Measurements from ENCODE around the gene ETV3L.
"Not testable (repeated sequence)": the region's sequence is repeated elsewhere in the genome, so short reads cannot be mapped to it uniquely, and the experiment has no call there.

Gene ETV3L

DNA sequence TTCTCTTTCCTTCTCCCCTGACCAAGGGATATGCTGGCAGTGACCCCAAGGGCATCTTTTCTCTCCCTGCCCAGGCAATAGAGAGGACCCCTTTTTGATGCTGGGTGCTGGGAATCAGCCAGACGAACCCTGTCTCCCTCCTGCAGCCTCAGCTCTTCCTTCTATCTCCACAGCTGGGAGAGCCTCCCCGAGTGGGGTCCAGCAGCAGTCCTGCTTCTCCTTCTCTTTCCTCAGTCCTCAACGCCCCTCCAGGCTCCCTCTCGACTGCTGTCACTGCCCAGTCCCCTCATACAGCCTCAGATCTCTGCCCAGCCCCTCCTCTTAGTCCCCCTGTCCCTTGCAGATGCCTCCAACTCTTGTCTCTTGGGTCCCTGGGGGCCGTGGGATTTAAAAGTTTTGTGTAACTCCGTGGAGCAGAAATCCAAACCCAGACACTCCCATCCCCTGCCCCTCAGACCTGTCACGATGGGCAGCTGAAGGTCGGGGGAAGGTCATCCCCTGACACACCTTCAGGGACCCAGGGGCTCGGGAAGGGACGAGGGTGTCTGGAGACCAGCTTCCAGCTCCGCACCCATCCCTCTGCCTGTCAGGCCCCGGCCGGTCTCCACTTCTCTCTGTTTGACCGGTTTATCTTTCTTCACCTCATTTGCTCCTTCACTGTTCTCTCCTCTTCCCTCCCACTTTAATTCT is 5.8 kb upstream of the ETV3L start:
- Histone ChIP-seq H3K4me1 (ENCODE audit: control insufficient read depth, insufficient read depth, low read length, poor library complexity, severe bottlenecking) (peaks cover 12% of the 10 kb centered on the region), H3K9me3 (ENCODE audit: control insufficient read depth, low read length) (no peaks in the 10 kb centered on the region), H3K27ac (ENCODE audit: low read depth, low read length, severe bottlenecking) (no peak overlapping the region), H3K36me3 (ENCODE audit: control insufficient read depth, insufficient read depth, low read length) (no peaks in the 10 kb centered on the region), H3K4me3 (ENCODE audit: extremely low read depth, insufficient read depth, low read length, poor library complexity, severe bottlenecking) (no peak overlapping the region)
- WGBS, 2 experiments (ENCODE audit: insufficient coverage in 2 of 2), result 87 to 91% methylated on average over 11 to 13 of the region's 14 CpGs

DNA sequence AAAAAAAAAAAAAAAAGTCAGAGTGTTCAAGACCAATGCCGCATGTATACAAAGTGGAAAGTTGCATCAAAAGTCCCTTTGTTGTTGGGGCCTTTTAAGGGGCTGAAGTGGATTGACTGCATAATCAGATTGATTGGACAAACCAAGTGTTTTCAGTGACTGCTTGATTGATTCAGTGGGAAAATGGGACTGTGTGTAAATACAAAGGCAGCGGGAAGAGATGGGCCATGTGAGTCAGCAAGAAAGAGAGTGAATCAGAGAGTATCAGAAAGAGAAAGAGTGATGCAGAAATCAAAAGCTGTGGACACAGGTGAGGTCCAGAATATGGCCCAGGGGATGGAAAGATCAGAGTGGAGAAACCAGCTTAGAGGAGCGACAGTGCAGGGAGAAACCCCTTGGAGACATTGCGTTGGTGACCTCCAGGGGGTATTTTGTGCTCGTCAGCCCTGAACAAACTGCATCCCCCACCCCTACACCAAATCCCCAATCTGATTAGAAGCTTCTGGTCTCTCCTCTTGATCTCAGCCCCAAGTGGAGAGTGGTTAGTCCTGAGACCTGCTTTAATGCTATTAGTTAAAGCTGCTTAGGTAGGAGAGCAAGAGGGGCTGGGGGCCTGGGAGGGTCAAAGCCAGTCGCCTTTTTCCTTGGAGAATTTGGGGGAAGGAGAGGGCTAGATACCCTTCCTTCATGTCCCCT is 5.1 kb upstream of the ETV3L start:
- no peaks in the 10 kb centered on the region for H3K9me3 ChIP-seq (ENCODE audit: control insufficient read depth, low read length)
- no peaks in the 10 kb centered on the region for H3K36me3 ChIP-seq (ENCODE audit: control insufficient read depth, insufficient read depth, low read length)
- H3K4me3 ChIP-seq (ENCODE audit: extremely low read depth, insufficient read depth, low read length, poor library complexity, severe bottlenecking), result no peak overlapping the region
- no peak overlapping the region for H3K27ac ChIP-seq (ENCODE audit: low read depth, low read length, severe bottlenecking)
- 82 to 94% methylated on average over 2 to 3 of the region's 6 CpGs for WGBS, 2 experiments (ENCODE audit: insufficient coverage in 2 of 2)
- H3K4me1 ChIP-seq (ENCODE audit: control insufficient read depth, insufficient read depth, low read length, poor library complexity, severe bottlenecking), result peaks cover 12% of the 10 kb centered on the region

DNA sequence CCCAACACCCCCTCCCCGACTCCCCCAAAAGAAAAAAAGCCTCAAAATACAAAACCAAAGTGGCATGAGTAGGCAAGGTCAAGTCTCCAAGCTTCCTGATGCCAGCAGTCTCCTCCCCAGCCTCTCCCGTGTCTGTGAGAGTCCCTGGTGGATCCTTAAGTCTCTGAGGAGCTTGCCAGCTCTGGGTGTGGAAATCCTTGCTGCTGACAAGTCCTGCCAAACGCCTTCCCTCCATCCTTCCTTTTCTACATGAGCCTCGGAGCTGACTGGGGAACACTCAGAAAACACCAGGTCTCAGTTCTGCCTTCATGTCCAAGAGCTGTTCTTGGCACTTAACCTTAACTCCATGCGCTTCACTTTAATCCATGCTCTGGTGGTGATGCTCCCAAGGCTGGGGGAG is 3.7 kb upstream of the ETV3L start:
- 82 to 83% methylated on average over 2 to 5 of the region's 5 CpGs for WGBS, 2 experiments (ENCODE audit: insufficient coverage in 2 of 2)
- Histone ChIP-seq H3K27ac (ENCODE audit: low read depth, low read length, severe bottlenecking) (no peak overlapping the region), H3K4me1 (ENCODE audit: control insufficient read depth, insufficient read depth, low read length, poor library complexity, severe bottlenecking) (peaks cover 12% of the 10 kb centered on the region), H3K9me3 (ENCODE audit: control insufficient read depth, low read length) (no peaks in the 10 kb centered on the region), H3K4me3 (ENCODE audit: extremely low read depth, insufficient read depth, low read length, poor library complexity, severe bottlenecking) (no peak overlapping the region), H3K36me3 (ENCODE audit: control insufficient read depth, insufficient read depth, low read length) (no peaks in the 10 kb centered on the region)

DNA sequence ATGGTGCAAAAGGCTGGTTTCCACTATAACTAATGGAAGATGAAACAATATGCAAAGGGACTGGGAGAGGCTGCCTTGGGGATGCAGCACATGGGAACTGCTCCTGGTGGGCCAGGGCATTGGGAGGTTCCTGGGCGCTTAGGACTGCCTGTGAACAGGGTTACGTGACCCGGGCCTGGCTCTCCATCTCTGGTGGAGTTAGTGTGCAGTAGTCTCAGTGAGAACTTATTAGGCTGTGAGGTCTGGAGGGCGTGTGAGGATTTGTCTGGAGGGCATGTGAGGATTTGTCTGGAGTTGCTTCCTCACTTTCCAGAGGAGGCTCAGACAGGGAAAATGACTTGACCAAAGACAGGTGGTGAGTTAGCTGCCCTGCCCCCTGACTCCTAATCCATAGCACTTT is 1.5 kb upstream of the ETV3L start:
- 95 to 96% methylated on average over 3 to 4 of the region's 4 CpGs for WGBS, 2 experiments (ENCODE audit: insufficient coverage in 2 of 2)
- Histone ChIP-seq H3K9me3 (ENCODE audit: control insufficient read depth, low read length) (no peaks in the 10 kb centered on the region), H3K4me3 (ENCODE audit: extremely low read depth, insufficient read depth, low read length, poor library complexity, severe bottlenecking) (no peak overlapping the region), H3K36me3 (ENCODE audit: control insufficient read depth, insufficient read depth, low read length) (no peaks in the 10 kb centered on the region), H3K4me1 (ENCODE audit: control insufficient read depth, insufficient read depth, low read length, poor library complexity, severe bottlenecking) (peaks cover 5% of the 10 kb centered on the region), H3K27ac (ENCODE audit: low read depth, low read length, severe bottlenecking) (no peak overlapping the region)

DNA sequence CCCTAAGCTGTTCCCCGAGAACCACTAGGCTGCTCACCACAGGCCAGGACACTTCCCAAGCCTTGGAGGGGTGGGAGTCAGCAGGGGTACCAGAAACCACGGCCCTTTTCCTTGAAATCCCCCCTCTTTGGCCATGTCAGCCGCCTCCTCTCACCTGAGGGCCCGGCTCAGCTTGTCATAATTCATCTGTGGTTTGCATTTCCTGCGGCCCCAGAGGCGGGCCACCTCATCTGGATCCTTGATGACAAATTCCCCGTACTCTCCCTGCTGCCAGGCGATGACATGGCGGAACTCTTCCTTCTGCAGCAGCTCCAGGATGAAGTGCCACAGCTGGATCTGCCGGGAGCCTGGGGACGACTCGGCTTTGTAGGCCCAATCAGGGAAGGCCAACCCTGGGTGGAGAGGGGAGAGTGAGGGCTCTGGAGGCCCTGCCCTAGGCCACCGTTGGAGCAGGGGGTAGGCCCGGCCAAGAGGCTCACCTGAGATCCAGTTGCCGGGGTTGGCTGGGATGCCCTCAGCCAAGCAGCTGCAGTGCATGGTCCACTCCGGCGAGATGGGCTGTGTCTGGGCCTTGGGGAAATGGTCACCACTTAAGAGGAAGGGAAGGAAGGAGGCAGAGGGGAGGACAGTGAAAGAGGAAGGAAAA is 498 bp downstream of the ETV3L start:
- not testable (repeated sequence) for H3K27ac ChIP-seq (ENCODE audit: low read depth, low read length, severe bottlenecking); H3K4me1 ChIP-seq (ENCODE audit: control insufficient read depth, insufficient read depth, low read length, poor library complexity, severe bottlenecking); H3K9me3 ChIP-seq (ENCODE audit: control insufficient read depth, low read length); H3K4me3 ChIP-seq (ENCODE audit: extremely low read depth, insufficient read depth, low read length, poor library complexity, severe bottlenecking); H3K36me3 ChIP-seq (ENCODE audit: control insufficient read depth, insufficient read depth, low read length)
- 86 to 96% methylated on average over 3 to 10 of the region's 17 CpGs for WGBS, 2 experiments (ENCODE audit: insufficient coverage in 2 of 2)

DNA sequence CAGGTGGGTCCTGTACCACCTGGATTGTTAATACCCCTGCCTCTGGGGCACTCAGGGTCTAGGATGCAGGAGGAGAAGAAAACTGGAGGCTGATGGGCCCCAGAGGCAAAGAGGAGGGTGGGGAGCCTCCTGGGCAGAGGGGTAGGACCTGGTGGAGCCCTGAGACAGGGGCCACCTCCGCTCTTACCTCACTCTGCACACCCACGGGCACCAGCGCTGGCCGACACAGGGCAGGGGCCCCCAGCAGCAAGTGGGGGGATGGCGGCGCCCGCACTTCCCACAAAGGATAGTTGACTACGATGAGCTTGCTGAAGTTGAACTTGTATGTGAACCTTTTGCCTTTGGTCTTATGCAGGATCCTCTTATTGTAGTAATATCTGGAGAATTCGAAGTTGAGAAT is 1.1 kb downstream of the ETV3L start:
- 92 to 98% methylated on average over 4 to 5 of the region's 9 CpGs for WGBS, 2 experiments (ENCODE audit: insufficient coverage in 2 of 2)
- no peak overlapping the region for H3K4me3 ChIP-seq (ENCODE audit: extremely low read depth, insufficient read depth, low read length, poor library complexity, severe bottlenecking)
- no peaks in the 10 kb centered on the region for H3K36me3 ChIP-seq (ENCODE audit: control insufficient read depth, insufficient read depth, low read length)
- H3K4me1 ChIP-seq (ENCODE audit: control insufficient read depth, insufficient read depth, low read length, poor library complexity, severe bottlenecking), result no peaks in the 10 kb centered on the region
- H3K9me3 ChIP-seq (ENCODE audit: control insufficient read depth, low read length), result no peaks in the 10 kb centered on the region
- no peak overlapping the region for H3K27ac ChIP-seq (ENCODE audit: low read depth, low read length, severe bottlenecking)

DNA sequence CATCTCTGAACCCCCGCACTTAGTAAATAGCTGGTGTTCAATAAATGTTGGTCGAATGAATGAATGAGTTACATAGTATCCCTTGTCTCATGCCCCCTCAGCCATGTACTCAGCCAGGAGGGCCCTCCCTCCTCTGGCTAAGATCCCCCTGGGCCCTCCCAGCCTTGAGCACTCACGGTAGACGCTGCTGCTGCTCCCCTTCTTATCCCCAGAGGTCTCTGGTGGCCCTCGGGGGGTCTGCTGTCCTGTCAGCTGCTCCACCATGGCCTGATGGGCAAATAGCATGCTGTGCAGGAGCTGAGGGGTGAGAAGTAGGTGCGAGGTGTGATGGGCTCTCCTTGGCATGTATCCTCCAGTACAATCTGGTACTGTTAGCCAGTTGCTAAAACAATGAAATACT is 1.9 kb downstream of the ETV3L start:
- no peaks in the 10 kb centered on the region for H3K9me3 ChIP-seq (ENCODE audit: control insufficient read depth, low read length)
- H3K4me1 ChIP-seq (ENCODE audit: control insufficient read depth, insufficient read depth, low read length, poor library complexity, severe bottlenecking), result no peaks in the 10 kb centered on the region
- no peak overlapping the region for H3K27ac ChIP-seq (ENCODE audit: low read depth, low read length, severe bottlenecking)
- H3K36me3 ChIP-seq (ENCODE audit: control insufficient read depth, insufficient read depth, low read length), result no peaks in the 10 kb centered on the region
- WGBS, 2 experiments (ENCODE audit: insufficient coverage in 2 of 2), result 76 to 100% methylated on average over 1 to 3 of the region's 6 CpGs
- no peak overlapping the region for H3K4me3 ChIP-seq (ENCODE audit: extremely low read depth, insufficient read depth, low read length, poor library complexity, severe bottlenecking)

DNA sequence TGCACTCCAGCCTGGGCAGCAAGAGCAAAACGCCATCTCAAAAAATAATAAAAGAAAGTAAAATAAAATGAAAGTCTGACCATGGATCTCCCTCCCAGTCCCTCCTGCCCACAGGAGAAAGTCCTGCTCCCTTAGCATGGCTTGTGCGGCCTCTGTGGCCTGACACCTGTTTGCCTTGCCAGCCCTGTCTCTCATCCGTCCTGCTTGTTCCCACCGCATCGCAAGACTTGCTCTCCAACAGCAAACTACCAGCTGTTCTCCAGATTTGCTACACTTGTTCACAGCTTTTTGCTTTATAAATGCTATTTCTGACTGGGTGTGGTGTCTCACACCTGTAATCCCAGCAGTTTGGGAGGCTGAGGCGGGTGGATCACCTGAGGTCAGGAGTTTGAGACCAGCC is 2.7 kb downstream of the ETV3L start:
- Histone ChIP-seq H3K4me1 (ENCODE audit: control insufficient read depth, insufficient read depth, low read length, poor library complexity, severe bottlenecking) (no peaks in the 10 kb centered on the region), H3K36me3 (ENCODE audit: control insufficient read depth, insufficient read depth, low read length) (no peaks in the 10 kb centered on the region), H3K4me3 (ENCODE audit: extremely low read depth, insufficient read depth, low read length, poor library complexity, severe bottlenecking) (no peak overlapping the region), H3K9me3 (ENCODE audit: control insufficient read depth, low read length) (no peaks in the 10 kb centered on the region), H3K27ac (ENCODE audit: low read depth, low read length, severe bottlenecking) (no peak overlapping the region)
- 50 to 67% methylated on average over 2 to 3 of the region's 6 CpGs for WGBS, 2 experiments (ENCODE audit: insufficient coverage in 2 of 2)

DNA sequence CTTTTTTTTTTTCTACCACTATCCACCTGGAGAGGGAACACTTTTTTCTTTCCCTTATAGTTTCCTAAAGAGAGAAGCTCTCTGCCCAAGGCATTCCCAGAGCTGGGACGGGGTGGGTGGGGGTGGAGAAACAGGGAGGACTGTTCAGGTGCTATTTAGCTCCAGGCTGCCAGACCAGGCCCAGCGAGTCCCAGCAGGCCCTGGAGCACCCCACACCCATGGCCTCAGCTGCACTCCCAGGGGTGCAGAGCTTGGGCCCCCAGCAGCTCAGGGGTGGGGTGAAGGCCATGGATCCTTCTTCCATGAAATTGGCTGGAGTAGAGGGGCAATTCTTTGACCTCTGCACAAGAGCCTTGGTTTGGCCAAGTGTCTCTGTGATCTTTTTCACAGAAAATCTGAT is 4.1 kb downstream of the ETV3L start:
- H3K4me3 ChIP-seq (ENCODE audit: extremely low read depth, insufficient read depth, low read length, poor library complexity, severe bottlenecking), result no peak overlapping the region
- WGBS, 2 experiments (ENCODE audit: insufficient coverage in 2 of 2), result 60% methylated on average over 1 of the region's 2 CpGs; no CpG with 5 or more reads in 1 of the 2 experiments
- no peaks in the 10 kb centered on the region for H3K9me3 ChIP-seq (ENCODE audit: control insufficient read depth, low read length)

DNA sequence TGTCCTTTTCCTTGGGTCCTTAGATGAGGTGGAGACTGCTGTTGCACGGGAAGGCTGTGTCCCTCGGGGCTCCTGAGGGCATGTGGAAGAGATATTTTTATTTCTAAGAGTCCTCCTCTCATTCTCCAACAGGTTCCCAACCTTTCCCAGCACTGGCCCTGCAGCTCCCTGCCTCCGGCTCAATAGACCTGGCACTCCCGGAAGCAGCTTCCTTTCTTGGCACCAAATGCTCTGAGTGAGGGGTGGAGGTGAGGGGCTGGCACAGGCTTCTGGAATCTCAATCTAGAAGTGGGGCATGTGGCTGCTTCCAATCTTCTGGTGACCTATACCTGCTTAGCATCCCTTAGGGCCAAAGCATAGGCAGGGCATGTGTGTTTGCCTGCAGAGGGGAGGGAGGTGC is 4.5 kb downstream of the ETV3L start:
- no peaks in the 10 kb centered on the region for H3K9me3 ChIP-seq (ENCODE audit: control insufficient read depth, low read length)
- H3K27ac ChIP-seq (ENCODE audit: low read depth, low read length, severe bottlenecking), result no peak overlapping the region
- H3K36me3 ChIP-seq (ENCODE audit: control insufficient read depth, insufficient read depth, low read length), result no peaks in the 10 kb centered on the region
- 80% methylated on average over 2 of the region's 4 CpGs; no CpG with 5 or more reads in 1 of the 2 experiments for WGBS, 2 experiments (ENCODE audit: insufficient coverage in 2 of 2)
- H3K4me1 ChIP-seq (ENCODE audit: control insufficient read depth, insufficient read depth, low read length, poor library complexity, severe bottlenecking), result peaks cover 5% of the 10 kb centered on the region
- no peak overlapping the region for H3K4me3 ChIP-seq (ENCODE audit: extremely low read depth, insufficient read depth, low read length, poor library complexity, severe bottlenecking)

More for the DNA sequence above, 4.1 kb downstream of the ETV3L start:
- Histone ChIP-seq H3K27ac (ENCODE audit: low read depth, low read length, severe bottlenecking) (no peak overlapping the region), H3K4me1 (ENCODE audit: control insufficient read depth, insufficient read depth, low read length, poor library complexity, severe bottlenecking) (peaks cover 4% of the 10 kb centered on the region), H3K36me3 (ENCODE audit: control insufficient read depth, insufficient read depth, low read length) (no peaks in the 10 kb centered on the region)

DNA sequence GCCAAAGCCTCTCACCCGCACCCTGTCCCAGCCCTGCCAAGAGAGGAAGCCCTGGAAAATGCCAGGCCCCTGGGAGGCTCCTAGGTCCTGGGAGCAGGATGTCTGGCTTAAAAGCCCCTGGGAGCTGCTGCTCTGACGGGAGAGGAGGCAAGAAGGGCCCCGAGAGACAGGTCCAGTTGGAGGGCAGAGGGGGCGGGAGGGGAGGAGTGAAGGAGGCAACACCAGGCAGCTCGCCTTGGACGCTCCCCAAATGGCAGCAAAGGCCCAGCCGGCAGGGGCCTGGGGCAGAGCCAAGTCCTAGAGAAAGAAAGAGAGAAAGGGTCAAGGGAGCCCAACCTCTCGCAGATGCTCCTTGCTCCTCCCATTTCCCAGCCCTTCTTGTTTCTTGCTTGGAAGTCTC is 6.8 kb downstream of the ETV3L start:
- no peak overlapping the region for H3K27ac ChIP-seq (ENCODE audit: low read depth, low read length, severe bottlenecking)
- 90 to 95% methylated on average over 4 to 6 of the region's 8 CpGs for WGBS, 2 experiments (ENCODE audit: insufficient coverage in 2 of 2)
- H3K4me3 ChIP-seq (ENCODE audit: extremely low read depth, insufficient read depth, low read length, poor library complexity, severe bottlenecking), result no peak overlapping the region
- H3K9me3 ChIP-seq (ENCODE audit: control insufficient read depth, low read length), result no peaks in the 10 kb centered on the region
- H3K36me3 ChIP-seq (ENCODE audit: control insufficient read depth, insufficient read depth, low read length), result no peaks in the 10 kb centered on the region
- peaks cover 5% of the 10 kb centered on the region for H3K4me1 ChIP-seq (ENCODE audit: control insufficient read depth, insufficient read depth, low read length, poor library complexity, severe bottlenecking)
